Measurements from ENCODE around the gene CHRNA1.

Gene CHRNA1

GRCh38 chr2:174761837-174762236 is 2.4 kb downstream of the CHRNA1 start:
- Histone ChIP-seq H3K9me3 (ENCODE audit: insufficient read depth, low read length) (no peaks in the 10 kb centered on the region), H3K9me2 (replicated peaks; ENCODE audit: insufficient read depth, low read length) (no peaks in the 10 kb centered on the region), H3F3A (ENCODE audit: insufficient read depth) (no peaks in the 10 kb centered on the region), H4K20me1 (ENCODE audit: low read depth, low read length) (no peaks in the 10 kb centered on the region), H3K79me2 (ENCODE audit: insufficient read depth, low read length) (no peaks in the 10 kb centered on the region), H2AFZ (ENCODE audit: low read depth, low read length, severe bottlenecking) (no peak overlapping the region), H3K4me3 (ENCODE audit: insufficient read depth, low read length, poor library complexity, severe bottlenecking) (no peak overlapping the region), H3K9ac (ENCODE audit: low read length) (no peak overlapping the region), H3K4me2 (ENCODE audit: low read depth, low read length, poor library complexity, severe bottlenecking) (no peak overlapping the region), H3K27ac (ENCODE audit: low read depth, low read length) (no peak overlapping the region), H3K27me3 (ENCODE audit: low read length) (no peaks in the 10 kb centered on the region), H3K36me3 (ENCODE audit: low read length) (no peaks in the 10 kb centered on the region)
- TF ChIP-seq EZH2phosphoT487 (conservative IDR thresholded peaks at IDR 0.05; ENCODE audit: low read length) = no peak

GRCh38 chr2:174760845-174761473 is 3.3 kb downstream of the CHRNA1 start:
- Histone ChIP-seq H3K4me3 (ENCODE audit: insufficient read depth, low read length, poor library complexity, severe bottlenecking) (no peak overlapping the region), H3K9me3 (ENCODE audit: insufficient read depth, low read length) (no peaks in the 10 kb centered on the region), H4K20me1 (ENCODE audit: low read depth, low read length) (no peaks in the 10 kb centered on the region), H2AFZ (ENCODE audit: low read depth, low read length, severe bottlenecking) (no peak overlapping the region), H3K27me3 (ENCODE audit: low read length) (no peaks in the 10 kb centered on the region), H3K9me2 (replicated peaks; ENCODE audit: insufficient read depth, low read length) (no peaks in the 10 kb centered on the region), H3K27ac (ENCODE audit: low read depth, low read length) (no peak overlapping the region), H3K36me3 (ENCODE audit: low read length) (no peaks in the 10 kb centered on the region), H3K4me2 (ENCODE audit: low read depth, low read length, poor library complexity, severe bottlenecking) (no peak overlapping the region), H3K79me2 (ENCODE audit: insufficient read depth, low read length) (no peaks in the 10 kb centered on the region), H3K9ac (ENCODE audit: low read length) (no peak overlapping the region), H3F3A (ENCODE audit: insufficient read depth) (no peaks in the 10 kb centered on the region)
- TF ChIP-seq EZH2phosphoT487 (conservative IDR thresholded peaks at IDR 0.05; ENCODE audit: low read length) (no peak), CTCF (IDR thresholded peaks at IDR 0.05; ENCODE audit: insufficient read depth, low read length, poor library complexity, severe bottlenecking) (no peak)

- no peak overlapping the region for H3K4me3 ChIP-seq (ENCODE audit: insufficient read depth, low read length, poor library complexity, severe bottlenecking)
- H3F3A ChIP-seq (ENCODE audit: insufficient read depth) = no peaks in the 10 kb centered on the region
- no peaks in the 10 kb centered on the region for H3K36me3 ChIP-seq (ENCODE audit: low read length)
- TF ChIP-seq EZH2phosphoT487 (conservative IDR thresholded peaks at IDR 0.05; ENCODE audit: low read length) (no peak), CTCF (IDR thresholded peaks at IDR 0.05; ENCODE audit: insufficient read depth, low read length, poor library complexity, severe bottlenecking) (no peak)
- H3K27ac ChIP-seq (ENCODE audit: low read depth, low read length) = no peak overlapping the region
- H3K9me3 ChIP-seq (ENCODE audit: insufficient read depth, low read length) = no peaks in the 10 kb centered on the region
- H3K27me3 ChIP-seq (ENCODE audit: low read length) = no peaks in the 10 kb centered on the region
- H3K9me2 ChIP-seq (replicated peaks; ENCODE audit: insufficient read depth, low read length) = no peaks in the 10 kb centered on the region
- H3K9ac ChIP-seq (ENCODE audit: low read length) = no peak overlapping the region
- H3K79me2 ChIP-seq (ENCODE audit: insufficient read depth, low read length) = no peaks in the 10 kb centered on the region
- no peak overlapping the region for H2AFZ ChIP-seq (ENCODE audit: low read depth, low read length, severe bottlenecking)
- H3K4me2 ChIP-seq (ENCODE audit: low read depth, low read length, poor library complexity, severe bottlenecking) = no peak overlapping the region
- no peaks in the 10 kb centered on the region for H4K20me1 ChIP-seq (ENCODE audit: low read depth, low read length)
Measured at GRCh38 chr2:174759381-174760065, 4.7 kb downstream of the CHRNA1 start.

GRCh38 chr2:174756743-174757142 is 7.5 kb downstream of the CHRNA1 start:
- no peaks in the 10 kb centered on the region for H3K27me3 ChIP-seq (ENCODE audit: low read length)
- no peaks in the 10 kb centered on the region for H3K79me2 ChIP-seq (ENCODE audit: insufficient read depth, low read length)
- no peaks in the 10 kb centered on the region for H3K9me2 ChIP-seq (replicated peaks; ENCODE audit: insufficient read depth, low read length)
- no peaks in the 10 kb centered on the region for H4K20me1 ChIP-seq (ENCODE audit: low read depth, low read length)
- no peaks in the 10 kb centered on the region for H3K9me3 ChIP-seq (ENCODE audit: insufficient read depth, low read length)
- no peak overlapping the region for H3K27ac ChIP-seq (ENCODE audit: low read depth, low read length)
- no peak overlapping the region for H3K9ac ChIP-seq (ENCODE audit: low read length)
- H2AFZ ChIP-seq (ENCODE audit: low read depth, low read length, severe bottlenecking) = no peak overlapping the region
- H3K4me2 ChIP-seq (ENCODE audit: low read depth, low read length, poor library complexity, severe bottlenecking) = no peak overlapping the region
- no peak overlapping the region for H3K4me3 ChIP-seq (ENCODE audit: insufficient read depth, low read length, poor library complexity, severe bottlenecking)
- H3K36me3 ChIP-seq (ENCODE audit: low read length) = no peaks in the 10 kb centered on the region
- TF ChIP-seq CTCF (IDR thresholded peaks at IDR 0.05; ENCODE audit: insufficient read depth, low read length, poor library complexity, severe bottlenecking) = no peak
- no peak for TF ChIP-seq EZH2phosphoT487 (conservative IDR thresholded peaks at IDR 0.05; ENCODE audit: low read length)
- H3F3A ChIP-seq (ENCODE audit: insufficient read depth) = peaks cover 10% of the 10 kb centered on the region

Measured in SU-DHL-6 (cell line).